Right forelimb (tissue), 1 donor: ENCODE data around the gene FGD2.
"Not testable (repeated sequence)": the region's sequence is repeated elsewhere in the genome, so short reads cannot be mapped to it uniquely, and the experiment has no call there.

Experiments
- DNase-seq: peaks from one replicate; pipeline ENCODE4 v3.0.0-alpha.2; 2018

The FGD2 gene

DNA sequence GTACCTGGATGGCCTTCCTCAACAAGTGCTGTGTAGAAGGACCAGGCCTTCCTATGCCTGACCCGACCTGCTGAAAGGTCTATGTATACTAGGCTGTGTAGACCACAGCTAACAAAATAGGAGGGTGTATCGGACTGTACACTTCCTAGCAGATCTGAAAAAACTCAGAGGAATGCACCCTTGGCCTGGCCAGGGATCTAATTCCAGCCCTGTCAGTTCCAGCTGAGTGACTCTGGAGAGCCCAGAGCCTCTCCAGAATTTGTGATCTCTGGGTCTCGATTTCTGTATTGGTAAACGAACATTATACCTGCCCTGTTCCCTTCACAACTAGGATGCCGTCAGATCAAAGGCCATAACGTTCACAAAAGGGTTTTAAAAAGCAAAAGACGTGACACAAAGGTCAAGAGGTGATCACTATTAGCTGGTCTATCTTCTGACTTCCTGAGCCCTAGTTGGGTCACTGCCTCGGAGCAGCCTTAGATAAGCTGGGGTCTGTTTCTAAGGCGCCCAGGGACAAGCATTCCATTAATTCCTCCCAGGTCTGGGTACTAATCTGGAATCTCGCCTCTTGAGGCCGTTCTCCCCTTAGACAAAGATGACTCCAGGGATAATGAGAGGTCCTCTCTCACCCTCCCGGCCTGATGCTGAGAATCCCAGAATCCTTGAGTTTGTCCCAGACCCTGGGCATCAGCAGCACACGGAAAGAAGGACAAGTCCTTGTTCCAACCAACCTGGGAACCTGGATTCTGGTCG, 33.4 kb upstream of the FGD2 start:
- DNase-seq, result no peak

DNA sequence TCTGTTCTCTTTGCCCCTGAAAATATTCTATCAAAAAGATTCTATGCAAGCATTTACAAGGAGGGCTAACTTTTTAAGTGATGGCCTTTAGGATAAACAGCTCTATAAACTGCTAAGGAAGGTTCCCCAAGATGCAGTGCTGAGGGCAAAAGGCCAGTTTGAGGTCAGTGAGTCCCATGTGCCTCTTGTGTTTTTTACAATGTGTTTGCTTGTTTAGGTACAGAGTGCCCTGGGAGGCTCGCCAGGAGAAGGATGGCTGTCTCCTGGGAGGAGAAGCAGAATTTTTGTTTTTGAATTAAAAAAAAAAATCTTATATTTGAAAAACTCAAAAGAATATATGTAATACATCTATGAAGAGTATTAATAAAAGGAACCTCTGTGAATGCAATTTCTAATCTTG, 32.3 kb upstream of the FGD2 start:
- DNase-seq, result no peak

DNA sequence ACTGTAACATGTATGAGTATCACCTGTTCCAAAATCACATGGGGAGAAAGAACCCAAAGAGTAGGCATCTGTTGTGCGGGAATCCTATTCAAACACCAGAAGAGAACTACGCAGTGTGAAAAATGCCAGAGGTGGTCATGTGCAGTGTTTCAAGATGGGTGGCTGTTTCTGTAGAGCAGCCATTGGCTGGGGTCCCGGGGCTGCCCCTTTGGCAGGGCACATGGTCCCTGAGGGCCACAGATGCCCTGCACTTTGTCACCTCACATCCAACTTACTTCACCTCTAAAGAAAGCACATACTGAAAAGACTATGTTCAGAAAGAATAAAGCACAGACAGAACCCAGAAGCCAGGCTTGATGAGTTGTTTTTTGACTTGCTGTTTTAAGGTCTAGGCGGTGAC, 31.8 kb upstream of the FGD2 start:
- DNase-seq, result no peak

DNA sequence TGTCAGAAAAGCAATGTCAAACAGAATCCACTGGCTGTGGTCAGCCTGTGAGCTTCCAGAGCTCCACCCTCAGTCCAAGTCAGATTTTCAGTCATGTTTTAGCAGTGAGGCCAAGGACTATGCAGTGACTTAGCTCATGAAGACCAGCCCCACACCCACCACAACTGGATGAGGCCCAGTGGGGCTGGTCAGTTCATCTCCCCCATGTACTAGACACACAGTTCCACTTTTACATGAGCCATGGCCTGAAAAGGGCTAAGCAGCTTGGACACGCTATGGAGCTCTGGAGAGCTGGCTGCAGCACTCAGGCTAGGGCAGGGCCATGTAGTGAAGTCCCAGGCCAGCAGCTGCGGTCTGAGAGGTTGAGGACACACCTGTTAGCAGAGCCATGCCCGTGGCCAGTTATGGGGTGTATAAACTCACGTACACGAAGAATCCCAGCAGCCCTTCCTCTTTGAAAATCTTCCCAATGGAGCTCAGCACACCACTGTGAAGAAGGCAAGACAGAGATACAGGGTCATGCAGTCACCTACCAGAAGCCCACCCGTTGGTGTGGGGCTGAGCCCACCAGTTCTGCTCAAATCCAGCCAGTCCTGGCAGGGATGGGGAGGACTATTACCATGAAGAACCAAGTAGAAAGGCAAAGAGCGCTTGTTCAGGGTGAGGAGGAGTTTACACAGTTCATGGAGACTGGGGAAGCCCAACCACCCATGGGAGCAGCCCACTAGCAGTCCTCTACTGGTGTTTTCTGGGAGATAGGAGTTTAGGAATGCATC, 30.0 kb upstream of the FGD2 start:
- no peak for DNase-seq

DNA sequence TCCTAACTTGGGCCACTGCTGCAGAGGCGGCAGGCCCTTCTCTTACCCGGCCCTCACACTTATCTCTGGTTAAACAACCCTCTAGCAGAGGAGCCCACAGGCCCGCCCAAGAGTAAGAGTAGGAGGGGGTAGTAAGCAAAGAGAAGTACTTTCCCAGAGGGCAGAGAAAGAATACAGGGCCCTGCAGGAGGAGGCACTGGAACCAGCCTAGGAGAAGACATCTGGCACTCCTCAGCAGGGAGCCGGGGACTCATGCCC, 29.5 kb upstream of the FGD2 start:
- DNase-seq, result no peak

DNA sequence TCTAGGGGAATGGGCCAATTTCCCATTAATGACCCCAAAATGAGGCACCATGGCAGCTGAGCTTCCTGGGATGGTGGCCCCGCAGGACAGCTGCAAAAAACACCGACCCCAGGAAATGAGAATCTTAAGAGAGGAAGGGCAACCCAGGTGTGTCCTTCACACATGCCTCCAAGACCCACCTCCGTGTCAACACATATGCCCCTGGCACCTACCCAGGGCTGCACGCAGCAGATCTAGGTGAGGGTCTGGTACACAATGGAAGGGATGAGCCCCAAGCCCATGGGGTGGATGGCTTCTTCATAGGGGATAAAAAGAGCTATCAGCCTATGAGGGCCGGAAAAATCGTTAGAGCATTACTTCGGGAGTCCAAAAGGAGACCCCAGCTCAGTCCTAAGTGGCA, 28.9 kb upstream of the FGD2 start:
- DNase-seq, result no peak

DNA sequence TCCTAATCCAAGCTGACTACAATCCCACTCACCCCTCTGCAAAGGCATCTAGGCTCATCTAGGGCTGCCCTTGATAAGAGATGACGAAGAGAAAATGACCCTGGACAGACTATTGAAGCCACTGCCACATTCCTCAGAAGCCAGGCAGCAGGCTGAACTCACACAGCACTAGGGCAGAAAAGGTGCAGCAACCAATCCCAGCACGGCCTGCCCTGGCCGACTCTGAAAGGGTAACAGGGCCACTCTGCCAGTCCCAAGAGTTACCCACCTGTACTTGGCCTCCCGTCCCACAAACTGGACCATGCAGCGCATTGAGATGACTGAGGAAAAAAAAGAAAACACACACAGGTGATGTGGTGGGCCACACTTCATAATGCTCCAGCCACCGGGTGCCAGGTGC, 28.5 kb upstream of the FGD2 start:
- DNase-seq, result no peak

DNA sequence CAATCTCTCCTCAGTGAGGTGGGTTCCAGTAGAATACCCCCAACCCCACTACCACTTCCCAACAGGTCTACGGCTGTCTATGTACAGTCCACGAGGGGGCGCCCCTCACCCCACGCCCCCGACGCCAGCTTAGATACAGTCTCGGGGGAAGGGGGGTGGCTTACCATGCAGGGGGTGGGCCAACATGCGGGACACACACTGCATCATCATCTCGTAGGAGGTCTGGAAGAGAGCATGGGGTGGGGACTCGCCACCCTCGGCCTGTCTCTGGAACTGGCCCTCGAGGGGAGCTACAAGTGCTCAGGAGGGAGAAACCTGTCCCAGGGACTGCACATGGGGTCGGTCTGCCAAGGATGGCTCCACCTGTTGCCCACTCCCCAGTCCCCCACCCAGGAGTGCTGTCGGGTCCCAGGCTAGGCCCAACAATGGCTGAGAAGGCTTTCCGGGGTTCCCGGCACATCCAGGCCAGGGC, 27.9 kb upstream of the FGD2 start:
- no peak for DNase-seq

DNA sequence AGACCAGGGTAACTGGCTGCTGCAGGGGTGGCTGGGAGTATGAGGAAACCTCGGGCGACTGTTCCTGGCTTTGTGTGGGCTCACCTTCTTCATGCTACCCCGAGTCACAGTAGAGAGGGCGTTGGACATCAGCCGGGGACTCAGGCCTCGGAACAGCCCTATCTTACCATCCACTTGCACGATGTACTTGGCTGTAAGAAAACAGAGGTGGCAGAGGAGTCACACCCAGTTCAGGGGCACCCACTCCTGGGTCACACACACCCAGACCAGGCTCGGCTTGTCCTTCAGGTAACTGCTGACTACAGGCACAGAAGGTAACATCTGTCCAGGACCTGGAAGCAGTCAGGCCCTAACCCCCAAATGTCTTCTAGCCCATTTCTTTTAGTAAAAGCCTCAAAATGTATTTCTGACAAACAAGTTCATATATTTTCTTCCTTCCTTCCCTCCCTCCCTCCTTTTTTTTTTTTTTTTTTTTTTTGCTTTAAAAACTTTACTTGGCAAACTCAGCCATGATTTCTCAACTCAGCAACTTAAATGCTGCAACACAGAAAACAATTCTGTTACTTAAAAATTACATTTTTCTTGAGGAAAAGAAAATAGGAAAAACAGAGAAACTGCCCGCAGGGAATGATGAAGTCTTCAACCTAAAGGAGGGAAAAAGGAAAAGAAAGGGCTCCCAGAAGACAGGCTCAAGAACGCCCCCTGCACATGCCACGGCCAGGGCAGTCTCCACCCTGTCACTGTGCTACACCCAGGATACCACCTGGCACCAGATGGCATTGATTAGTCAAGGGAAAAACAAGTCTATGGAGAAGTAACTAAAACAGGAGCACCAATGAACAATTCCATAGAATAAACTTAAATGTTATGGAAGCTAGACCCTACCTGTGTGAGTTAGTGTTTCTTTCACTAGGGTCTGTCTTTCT, 26.8 kb upstream of the FGD2 start:
- DNase-seq, result no peak

DNA sequence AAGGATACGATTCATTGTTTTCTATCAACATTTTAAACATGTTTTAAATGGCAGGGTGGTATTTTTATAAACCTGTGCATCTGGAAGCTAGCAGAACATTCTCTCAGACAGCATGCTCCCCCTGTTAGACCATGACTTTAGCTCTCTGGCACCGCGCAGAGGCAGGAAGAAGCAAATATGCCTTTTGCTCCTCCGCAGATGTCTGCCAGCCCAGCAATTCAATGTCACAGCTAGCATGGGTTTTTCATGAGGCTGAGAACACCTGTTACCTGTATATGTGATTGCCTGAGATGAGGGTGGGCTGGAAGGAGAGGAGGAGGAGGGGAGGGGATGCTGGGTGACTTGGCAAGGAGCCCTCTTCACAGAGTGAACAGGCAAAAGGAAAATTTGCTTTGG, 26.1 kb upstream of the FGD2 start:
- DNase-seq, result no peak

DNA sequence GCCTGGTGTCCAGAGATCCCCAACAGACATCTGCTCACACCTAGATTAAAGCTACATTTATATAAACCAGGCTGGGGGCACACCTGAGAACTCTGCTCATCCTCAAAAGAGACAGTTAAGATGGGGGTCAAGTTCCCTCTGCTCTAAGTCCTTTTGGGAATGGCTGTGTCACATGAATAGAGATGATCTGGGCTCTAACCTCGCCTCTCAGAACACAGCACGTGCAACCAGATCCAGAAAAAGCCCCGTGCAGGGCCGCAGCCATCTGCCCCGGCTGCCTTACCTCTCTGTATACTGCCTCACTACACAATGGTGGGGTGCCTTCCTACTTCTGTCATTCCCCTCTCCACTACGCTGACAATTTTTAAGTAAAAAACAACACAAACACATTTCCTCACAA, 25.3 kb upstream of the FGD2 start:
- DNase-seq, result no peak

DNA sequence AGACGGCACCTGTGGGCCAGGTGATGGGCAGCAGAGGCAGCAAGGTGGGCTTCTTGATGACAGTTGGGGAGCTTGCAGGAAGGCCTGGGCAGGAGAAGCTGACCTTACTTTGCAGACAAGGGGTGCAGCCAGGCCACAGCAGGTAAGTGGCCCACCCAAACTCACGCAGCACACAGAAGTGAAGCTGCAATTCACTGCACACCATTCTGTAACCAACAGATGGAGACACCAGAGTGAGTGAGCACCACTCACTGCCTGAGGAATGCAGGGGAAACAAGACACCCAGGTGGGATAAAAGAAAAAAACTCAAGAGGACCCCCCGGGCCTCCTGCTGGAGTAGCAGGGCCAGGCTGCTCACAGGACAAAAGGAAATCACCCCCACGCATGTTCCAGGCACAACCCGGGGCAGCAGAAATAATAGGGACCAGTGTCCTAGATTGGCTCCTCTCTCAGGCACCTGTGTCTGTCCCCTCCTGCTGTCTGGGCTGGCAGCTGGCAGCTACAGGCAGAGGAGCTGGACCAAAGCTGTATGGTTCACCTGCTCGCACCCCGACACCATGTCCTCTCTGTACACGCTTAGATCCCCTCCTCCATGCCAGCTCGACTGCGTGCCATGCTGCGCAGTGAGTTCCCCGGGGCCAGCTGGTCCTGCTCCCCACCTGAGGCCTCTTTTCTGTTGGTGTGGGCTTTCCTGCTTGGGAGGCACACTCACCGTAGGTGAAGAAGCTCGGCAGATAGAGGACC, 24.4 kb upstream of the FGD2 start:
- DNase-seq, result no peak

DNA sequence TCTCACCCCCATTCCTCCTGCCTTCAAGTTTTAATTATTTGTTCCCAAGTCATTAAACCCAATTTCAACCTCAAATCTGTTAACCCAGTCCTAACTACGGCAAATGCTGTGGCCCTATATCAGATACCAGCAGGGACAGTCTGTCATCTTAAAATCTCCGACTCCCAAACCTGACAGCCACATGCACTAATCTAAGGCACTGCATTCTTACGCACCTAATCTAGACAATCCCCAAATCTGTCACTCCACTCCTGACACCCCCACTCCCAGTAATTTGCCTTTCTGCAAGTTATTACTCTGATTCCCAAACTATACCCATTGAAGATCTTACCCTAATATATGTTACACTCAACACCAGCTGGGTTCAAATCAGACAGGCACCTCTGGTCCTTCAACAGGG, 21.9 kb upstream of the FGD2 start:
- no peak for DNase-seq

DNA sequence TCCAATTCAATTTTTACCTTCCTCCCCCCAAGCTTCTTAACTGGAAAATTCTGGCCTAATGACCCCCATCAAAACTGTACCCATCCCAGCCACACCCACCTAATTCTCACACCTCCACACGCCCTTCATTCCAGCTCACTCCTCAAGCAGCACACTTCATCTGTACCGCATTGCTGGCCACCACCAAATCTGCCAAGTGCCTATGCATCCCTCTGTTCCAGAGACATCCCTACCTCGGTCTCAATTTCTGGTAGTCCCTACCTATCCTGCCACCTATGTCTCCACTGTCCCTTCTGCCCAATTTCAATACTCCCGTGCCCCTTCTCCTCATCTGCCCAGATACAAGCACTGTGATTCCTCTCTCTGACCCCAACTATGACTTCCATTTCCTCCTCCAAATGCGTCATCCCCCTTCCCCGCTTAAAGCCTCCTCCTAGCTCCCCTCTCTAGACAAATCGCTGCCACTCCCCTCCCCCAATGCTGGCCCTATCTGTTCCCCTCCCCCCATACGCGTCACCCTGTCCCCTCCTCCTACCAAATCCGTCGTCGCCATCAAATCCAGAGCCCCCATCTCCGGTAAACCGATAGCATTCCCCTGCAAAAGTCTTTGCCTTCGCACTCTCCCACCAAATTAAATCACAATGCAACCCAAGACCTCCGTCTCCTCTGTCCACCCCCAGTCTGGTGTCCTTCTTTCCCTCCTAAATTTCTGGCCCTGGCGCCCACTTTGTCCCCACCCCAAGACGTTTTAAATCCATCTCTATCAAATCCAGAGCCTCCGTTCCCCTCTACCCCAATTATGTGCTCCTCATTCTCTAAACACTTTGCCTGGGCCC, 20.7 kb upstream of the FGD2 start:
- peak; percentile 67 for DNase-seq

DNA sequence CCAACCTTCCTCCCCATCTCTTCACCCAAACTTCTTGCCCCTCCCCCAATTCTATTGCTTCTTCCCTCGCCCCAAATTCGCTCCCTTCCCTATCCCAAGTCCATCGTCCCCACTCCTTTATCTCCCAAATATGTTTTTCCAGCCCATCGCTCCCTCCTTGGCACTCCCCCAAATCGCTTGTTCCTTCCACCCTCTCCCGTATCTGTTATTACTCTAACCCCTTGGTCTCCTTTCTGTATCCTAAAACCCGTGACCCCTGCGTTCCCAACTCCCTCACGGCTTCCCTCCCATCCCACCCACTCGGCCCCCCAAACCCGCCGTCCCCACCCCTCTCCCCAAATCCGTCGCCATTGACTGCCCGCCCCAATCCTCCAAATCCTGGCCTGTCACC, 20.0 kb upstream of the FGD2 start:
- no peak for DNase-seq

DNA sequence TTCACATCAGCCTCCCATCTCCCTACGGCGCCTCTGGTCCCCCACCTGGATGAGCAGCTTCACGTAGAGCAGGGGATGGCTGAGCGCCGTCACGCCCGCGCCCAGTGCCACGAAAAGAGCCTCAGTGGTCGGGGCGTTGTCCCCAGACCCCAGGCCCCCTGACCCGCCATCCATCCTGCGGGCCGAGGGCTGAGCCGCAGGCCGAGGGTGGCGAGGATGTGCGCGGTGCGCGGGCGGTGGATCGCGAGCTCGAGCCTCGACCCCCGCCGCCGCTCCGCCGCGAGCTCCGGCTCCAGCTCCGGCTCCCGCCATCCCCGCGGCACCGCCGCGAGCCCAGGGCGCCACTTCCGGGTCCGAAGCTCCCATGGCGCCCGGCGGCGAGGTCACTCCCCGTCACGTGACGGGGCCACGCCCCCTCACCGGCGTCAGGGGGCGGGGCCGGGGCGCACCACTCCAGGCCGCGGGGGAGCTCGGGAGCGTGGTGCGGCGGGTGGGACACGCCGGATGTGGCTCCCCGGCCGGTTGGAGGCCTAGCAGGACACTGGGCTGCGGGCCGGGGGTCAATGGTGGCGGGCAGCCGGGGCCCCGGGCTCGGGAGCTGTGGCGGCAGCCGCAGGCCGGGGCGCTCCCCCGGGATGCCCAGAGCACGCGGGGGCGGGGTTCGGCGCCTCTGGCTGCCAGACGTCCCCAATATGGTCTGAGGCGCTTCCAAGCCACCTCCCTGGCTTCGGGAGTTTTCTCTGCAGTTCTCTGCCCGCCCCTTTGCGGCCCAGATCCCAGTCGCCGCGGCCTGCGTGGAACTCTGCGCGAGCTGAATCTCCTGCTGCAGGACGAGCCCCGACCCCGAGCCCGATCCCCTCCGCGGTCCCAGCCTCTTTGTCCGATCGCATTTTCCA, 19.4 kb upstream of the FGD2 start, which contains the start of gene MTCH1:
TSS of gene MTCH1 (minus strand) at position 389 of the 896 bp plus-strand sequence. CDS start at position 366, 23 bp downstream.
- peak; percentile 96 for DNase-seq

DNA sequence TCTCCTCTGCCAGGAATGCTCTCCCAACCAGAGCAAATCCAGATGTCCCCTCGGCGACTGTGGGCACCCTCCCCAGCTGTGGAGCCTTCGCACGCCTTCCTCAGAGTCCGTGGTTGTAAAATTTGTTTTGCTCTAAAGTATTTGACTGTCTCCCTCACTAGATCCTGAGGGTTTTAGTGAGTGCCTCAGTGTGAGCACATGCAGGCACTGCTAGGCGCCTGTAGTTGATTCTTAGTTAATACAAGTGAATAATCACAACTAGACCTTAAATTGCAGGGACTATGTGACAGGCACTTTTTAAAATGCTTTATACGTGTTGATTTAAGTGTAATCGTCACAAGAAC, 18.8 kb upstream of the FGD2 start:
- no peak for DNase-seq

DNA sequence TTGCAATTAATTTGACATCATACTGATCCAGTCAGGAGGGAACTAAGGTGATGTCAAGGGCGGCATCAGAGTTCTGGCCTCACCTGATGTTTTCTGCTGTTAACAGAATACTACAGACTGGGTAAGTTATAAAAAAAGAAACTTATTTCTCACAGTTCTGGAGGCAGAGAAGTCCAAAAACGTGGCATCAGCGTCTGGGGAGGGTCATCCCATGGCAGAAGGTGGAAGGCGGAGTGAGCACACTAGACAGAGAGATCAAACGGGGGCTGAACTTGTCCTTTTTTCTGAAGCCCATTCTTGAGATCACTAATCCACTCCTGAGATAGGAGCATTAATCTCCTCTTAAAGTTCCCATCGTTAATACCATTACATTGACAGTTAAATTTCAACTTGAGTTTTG, 16.2 kb upstream of the FGD2 start:
- DNase-seq, result no peak

DNA sequence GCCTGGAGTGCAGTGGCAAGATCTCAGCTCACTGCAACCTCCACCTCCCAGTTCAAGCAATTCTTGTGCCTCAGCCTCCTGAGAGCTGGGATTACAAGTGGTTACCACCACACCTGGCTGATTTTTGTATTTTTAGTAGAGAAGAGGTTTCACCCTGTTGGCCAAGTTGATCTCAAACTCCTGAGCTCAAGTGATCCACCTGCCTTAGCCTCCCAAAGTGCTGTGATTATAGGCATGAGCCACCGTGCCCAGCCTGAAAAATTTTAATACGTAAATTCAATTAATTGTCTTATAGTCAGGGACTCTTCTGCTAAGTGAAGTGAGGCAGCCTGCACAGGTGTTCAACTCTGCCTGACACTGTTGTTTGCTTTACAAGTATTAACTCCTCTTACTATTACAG, 15.1 kb upstream of the FGD2 start:
- DNase-seq, result not testable (repeated sequence)

DNA sequence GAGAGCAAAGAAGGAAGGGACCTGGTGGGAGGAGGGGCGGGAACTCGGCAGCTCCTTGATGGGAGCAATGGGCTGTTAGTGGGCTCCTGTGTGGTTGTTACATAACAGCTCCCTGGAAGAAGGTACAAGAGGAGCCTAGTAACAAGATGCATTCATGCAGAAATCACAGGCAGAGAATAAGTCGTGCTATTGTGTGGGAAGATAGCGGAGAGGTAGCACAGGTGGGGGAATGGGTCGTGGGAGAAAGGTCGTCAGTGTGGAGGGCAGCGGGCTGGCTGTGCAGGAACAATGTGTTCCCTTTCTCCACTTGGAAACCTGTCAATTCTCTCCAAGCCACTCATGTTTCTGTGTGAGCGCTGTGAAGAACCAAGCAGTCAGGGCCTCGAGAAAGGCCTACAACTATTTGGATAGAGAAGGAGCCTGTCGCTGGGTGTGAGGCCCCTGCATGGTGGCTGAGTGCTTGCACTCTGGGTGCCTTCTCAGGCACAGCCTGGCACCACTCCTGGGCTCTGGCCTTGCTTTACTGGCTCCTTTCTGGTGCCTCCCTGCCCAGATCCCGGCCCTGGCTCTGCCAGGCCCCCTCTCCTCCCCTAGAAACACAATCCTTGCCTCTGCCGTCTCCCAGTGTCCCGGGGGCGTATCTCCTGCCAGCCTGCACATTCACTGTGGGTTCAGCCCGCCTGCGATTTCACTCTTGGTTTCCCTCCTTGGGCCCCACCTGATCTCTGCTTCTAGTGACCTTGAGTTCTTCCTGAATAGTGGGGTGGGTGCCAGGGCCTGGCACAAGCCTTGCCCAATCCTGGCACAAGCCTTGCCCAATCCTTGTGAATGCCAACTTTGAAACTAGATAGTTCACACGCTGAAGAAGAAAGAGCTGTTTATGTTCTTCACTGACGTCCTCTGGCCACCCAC, 7.4 kb upstream of the FGD2 start:
- peak; percentile 59 for DNase-seq
